HG03196 (cell line): ENCODE results near the gene SUSD6.

Source experiments
- ATAC-seq: cut with Tn5 transposase; IDR thresholded peaks from one replicate; pipeline ENCODE4 v1.9.1; 2021; ENCODE audit not compliant: unreplicated experiment

The SUSD6 gene

DNA sequence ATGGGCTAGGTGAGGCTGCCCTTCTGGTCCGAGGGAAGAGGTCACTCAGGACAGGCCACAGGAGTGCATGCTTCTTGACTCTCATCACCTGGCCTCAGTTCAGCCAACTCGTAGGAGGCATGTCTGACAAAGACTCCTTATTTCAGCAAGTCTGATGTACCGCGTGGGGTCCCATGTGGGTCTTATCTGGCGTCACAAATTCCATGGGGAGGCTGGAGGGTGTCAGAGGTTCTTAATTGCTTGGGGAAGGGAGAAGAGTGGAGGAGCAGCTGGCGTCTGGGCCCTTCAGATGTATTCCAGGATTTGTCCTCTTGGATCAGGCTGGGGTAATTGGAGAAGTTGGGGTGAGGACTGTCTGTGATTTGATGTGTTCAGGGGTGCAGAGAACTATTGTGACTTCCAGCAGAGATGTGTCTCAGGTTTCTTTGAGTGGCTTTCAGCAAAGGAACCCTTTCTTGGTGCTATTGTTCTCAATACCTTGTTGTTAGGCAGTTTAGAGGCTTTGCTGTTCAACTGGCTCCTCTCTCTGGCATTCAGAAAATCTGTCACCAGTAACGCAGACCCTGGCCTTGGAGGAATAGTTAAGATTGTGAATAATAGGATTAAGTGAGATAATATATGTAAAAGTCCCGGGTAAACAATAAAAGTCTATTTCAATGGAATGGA is 60.1 kb downstream of the SUSD6 start:
- no peak for ATAC-seq

- ATAC-seq, result no peak
Observed at GRCh38 chr14:69672356-69672755, 61.0 kb downstream of the SUSD6 start.

GRCh38 chr14:69673104-69673503 is 61.7 kb downstream of the SUSD6 start:
- ATAC-seq, result peak; percentile 32

DNA sequence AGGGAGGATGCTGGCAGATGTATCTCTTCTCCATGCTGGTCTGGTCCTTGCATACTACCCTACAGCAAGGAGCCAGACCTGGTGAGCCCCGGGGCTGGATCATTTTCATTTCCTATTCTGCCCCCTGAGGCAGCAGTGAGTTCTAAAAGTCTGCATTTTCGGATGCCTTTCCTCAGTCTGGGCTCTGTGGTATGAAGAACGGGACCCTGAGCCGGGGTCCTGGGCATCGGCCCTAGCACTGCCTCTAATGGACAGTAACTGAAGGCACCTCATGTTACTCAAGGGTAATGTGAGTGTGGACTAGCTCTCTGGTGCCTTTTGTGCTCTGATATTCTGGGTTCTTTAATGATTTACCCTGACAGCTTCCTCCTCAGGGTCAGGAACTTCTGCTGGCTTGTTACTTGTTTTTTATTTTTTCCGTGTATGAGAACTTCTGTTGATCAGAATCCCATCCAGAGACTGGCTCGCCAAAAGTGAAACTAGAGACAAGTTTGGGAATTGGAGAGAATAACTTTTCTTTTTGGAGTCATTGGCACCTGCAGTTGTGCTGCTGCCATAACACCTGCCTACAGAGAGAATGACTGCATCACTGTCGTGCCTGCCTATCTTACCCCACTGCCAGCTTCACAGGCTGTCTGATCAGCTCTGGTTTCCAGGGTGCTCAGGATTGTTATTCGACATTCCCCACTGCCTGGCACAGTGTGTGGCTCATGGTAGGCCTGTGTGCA is 62.3 kb downstream of the SUSD6 start:
- peak; percentile 28 for ATAC-seq

- no peak for ATAC-seq
Observed at GRCh38 chr14:69674546-69675244, 63.3 kb downstream of the SUSD6 start.

- no peak for ATAC-seq
Observed at GRCh38 chr14:69675245-69675583, 63.8 kb downstream of the SUSD6 start.

DNA sequence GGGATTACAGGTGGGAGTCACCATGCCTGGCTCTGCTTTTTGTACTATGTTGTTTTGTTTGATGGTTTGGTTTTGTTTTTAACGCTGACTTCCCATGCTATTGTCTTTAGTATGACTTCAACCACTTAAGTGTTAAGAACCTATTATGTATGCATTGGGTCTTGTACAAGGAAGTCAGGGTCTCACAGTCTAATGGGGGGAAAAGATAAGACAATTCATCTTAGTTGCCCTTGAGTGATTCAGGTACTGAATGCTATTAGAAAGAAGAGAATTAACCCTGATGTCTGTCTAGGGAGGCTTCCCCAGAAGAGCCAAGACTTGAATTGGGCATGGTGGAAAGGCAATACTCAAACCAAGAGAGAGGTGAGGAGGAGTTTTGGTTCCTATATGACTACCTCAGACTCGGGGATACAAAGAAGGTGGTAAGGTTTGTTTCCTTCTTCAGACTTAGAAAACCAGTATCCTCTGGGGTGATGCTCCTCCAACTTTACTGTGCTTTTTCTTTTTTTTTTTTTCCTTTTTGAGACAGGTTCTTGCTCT is 64.6 kb downstream of the SUSD6 start:
- ATAC-seq, result peak; percentile 68

DNA sequence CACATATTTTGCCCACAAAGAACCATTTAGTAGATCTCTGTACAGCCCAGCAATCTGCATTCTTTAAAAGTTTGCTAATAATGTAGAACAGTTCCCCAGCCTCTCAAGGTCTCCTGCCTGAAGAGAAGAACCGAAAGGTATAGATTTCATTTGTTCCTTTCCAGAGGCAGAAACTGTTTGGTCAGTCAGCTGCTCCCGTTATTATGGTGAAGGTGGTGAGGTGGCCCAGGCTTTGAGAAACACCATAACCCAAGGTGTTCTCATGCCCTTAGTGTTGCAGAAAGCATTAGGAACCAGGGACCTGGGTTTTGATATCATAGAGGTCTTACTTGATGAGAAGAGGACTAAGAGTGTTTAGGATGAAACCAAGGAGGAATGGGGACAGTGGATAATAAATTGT is 65.3 kb downstream of the SUSD6 start:
- no peak for ATAC-seq

- ATAC-seq, result no peak
Observed at GRCh38 chr14:69680297-69680696, 68.9 kb downstream of the SUSD6 start.

- ATAC-seq, result no peak
Observed at GRCh38 chr14:69682136-69682535, 70.7 kb downstream of the SUSD6 start.

DNA sequence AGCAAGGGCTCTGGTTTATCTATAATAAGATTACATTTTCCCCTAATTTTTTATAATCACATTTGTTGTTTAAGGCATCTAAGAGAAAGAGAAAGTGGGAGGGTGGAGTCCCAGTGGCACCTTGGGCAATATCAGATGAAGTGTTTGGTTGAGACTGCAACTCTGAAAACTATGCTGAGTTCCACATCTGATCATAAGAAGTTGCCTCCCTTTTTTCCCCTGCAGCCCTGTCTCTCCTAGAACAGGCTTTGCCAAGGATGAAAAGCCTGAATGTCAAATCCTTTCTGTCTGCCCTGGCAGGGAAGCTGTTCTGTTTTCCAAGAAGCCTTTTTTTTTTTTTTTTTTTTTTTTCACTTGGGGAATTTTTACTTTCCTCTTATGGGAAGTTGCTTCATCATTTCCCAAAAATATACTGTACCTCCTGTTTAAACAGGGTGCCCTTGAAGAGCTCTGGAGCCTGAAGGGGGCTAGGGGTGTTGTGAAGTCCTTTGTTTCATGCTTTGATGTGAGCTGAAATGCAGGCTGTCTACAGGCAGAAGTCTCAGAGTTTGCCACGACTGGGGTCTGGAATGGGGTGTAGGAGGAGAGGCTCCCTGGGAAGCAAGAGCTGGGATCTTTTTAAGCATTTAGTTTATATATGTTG is 71.3 kb downstream of the SUSD6 start:
- ATAC-seq, result no peak

DNA sequence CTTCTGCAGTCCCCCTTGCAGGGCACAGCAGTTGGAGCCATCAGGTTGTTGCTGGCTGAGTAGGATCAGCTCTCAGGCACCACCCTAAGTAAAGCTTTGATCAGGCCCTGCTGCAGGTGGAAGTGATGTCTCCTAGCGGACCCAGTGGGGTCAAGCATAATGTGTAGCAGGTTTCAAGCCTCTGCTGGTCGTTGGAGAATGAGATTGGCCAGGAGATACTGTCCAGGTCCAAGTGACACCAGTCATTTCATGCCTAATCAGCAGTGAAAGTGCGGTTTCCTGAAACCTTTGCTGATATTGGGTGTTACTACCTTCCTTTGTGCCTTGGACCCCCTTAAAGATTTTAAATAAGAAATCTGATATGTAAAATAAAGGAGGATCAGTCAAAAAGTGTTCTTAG is 72.6 kb downstream of the SUSD6 start:
- ATAC-seq, result no peak

GRCh38 chr14:69684461-69685217 is 73.2 kb downstream of the SUSD6 start:
- no peak for ATAC-seq

DNA sequence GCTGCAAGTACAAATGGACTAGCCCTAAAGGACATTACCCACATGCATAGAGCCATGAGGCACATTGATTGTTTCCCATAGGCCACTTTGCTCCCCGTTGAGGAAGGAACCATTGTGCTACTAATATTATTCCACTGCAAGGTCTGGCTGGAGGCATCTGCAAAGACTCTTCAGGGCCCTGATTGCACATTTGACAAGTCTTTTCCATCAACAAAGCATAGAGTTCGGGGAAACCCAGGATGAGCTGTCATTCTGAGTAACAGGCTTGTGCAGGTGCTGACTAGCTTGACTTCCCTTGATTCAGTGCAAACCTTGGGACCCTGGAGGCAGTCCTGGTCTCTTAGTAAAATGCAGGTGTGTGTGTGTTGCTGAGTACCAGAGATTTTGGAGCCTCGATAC is 73.8 kb downstream of the SUSD6 start:
- ATAC-seq, result no peak

GRCh38 chr14:69685716-69686115 is 74.3 kb downstream of the SUSD6 start:
- no peak for ATAC-seq

DNA sequence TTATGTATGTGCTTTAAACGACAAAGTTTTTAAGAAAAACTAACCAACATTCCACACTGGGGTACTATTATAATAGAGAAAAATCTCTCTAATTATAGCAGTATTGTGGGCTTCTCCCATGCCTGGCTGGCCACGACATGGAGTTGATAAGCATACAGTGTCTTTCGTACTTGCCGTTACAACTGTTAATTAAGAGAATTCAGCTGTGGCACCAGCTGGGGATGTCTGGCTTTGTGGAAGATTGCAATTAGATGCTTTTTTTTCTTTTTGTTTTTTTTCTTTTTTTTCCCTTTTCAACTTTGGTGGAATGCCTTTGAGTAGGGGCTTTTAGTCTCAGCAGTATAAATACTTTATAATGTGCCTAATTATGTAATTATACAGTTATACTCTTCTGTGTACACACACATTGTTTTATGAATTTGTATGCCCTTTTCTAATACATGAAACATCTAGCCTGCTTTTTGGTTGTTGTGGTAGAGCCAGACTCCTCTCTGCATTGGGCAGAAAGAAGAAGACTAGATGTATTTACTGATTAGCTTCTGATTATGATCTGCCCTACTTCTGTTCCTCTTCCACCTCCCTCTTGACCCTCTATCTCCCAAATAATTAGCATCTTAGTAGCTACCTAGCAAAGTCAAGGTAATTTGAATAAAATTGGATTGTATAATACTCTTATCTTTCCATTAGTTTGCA is 76.4 kb downstream of the SUSD6 start:
- ATAC-seq, result no peak

- no peak for ATAC-seq
Observed at GRCh38 chr14:69688299-69688649, 76.9 kb downstream of the SUSD6 start.

- ATAC-seq, result no peak
Observed at GRCh38 chr14:69690042-69690441, 78.6 kb downstream of the SUSD6 start.

DNA sequence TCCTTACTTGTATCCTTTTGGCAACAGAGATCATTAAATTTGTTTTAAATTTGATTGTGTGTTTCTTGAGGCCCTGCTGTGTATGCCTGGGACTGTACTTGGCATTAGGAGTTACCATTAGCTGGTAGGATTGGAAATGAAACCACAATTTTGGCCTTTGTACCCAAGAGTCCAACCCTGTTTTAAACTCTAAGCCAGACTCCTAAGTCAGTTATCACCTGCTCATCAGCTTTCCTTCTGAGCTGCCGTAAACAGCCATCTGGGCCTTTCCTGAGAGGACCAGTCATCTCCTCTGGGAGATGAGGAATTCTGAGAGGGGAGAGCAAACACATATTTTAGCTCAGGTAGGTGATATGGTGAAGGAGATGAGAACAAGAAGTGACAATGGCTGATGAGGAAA is 81.2 kb downstream of the SUSD6 start:
- no peak for ATAC-seq

DNA sequence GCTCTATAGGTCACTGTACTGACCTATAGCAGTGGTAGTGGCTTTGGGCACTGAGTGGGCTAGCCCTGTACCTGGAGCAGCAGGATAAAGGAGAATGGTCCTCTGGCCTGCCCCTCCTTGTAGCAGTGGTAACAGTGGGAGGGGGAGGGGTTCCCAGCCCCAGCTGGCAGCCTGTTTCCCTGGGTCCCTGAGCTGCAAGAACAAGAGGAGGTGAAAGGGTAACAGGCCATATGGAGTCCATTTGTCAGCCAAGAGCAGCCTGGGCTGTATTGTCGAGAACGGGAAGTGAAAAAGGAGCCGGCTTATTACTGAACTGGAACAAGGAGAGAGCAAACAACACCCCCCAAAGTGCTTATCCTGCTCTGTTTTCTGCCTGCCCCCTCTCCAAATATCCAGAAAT is 81.7 kb downstream of the SUSD6 start:
- ATAC-seq, result peak; percentile 43
